Activated CD8-positive, alpha-beta memory T cell treated with anti-CD3 and anti-CD28 coated beads, Interleukin-2, amount 50 U/mL, for 4 hours (primary cell): ENCODE data around the gene TOLLIP.

ENCODE experiments used
- DNase-seq: peaks from one replicate; pipeline ENCODE4 v3.0.0-alpha.2; 2020

TOLLIP gene

GRCh38 chr11:1297011-1297575 lies 12.3 kb downstream of the TOLLIP start:
- DNase-seq, result peak; percentile 3

GRCh38 chr11:1296287-1296686 lies 13.1 kb downstream of the TOLLIP start:
- peak; percentile 12 for DNase-seq

GRCh38 chr11:1295591-1295990 lies 13.8 kb downstream of the TOLLIP start:
- peak; percentile 13 for DNase-seq

GRCh38 chr11:1295086-1295485 lies 14.3 kb downstream of the TOLLIP start:
- peak; percentile 13 for DNase-seq

GRCh38 chr11:1293619-1294015 lies 15.8 kb downstream of the TOLLIP start:
- DNase-seq, result peak; percentile 15

- DNase-seq, result no peak
Measured at GRCh38 chr11:1292644-1293618, 16.5 kb downstream of the TOLLIP start.

GRCh38 chr11:1292018-1292643 lies 17.3 kb downstream of the TOLLIP start:
- no peak for DNase-seq

- peak; percentile 3 for DNase-seq
Measured at GRCh38 chr11:1291295-1292017, 18.0 kb downstream of the TOLLIP start.

- DNase-seq, result no peak
Measured at GRCh38 chr11:1290052-1291040, 19.1 kb downstream of the TOLLIP start.

GRCh38 chr11:1289211-1289935 lies 20.1 kb downstream of the TOLLIP start:
- DNase-seq, result no peak

- no peak for DNase-seq
Measured at GRCh38 chr11:1288426-1289151, 20.8 kb downstream of the TOLLIP start.

GRCh38 chr11:1287928-1288327 lies 21.5 kb downstream of the TOLLIP start:
- DNase-seq, result no peak

- no peak for DNase-seq
Measured at GRCh38 chr11:1285876-1286275, 23.6 kb downstream of the TOLLIP start.

GRCh38 chr11:1285316-1285744 lies 24.1 kb downstream of the TOLLIP start:
- no peak for DNase-seq

- no peak for DNase-seq
Measured at GRCh38 chr11:1283906-1284305, 25.5 kb downstream of the TOLLIP start.

- no peak for DNase-seq
Measured at GRCh38 chr11:1283091-1283511, 26.3 kb downstream of the TOLLIP start.

- DNase-seq, result no peak
Measured at GRCh38 chr11:1281974-1282365, 27.5 kb downstream of the TOLLIP start.

GRCh38 chr11:1281326-1281973 lies 28.0 kb downstream of the TOLLIP start:
- DNase-seq, result no peak

GRCh38 chr11:1280116-1281035 lies 29.1 kb downstream of the TOLLIP start:
- DNase-seq, result no peak
